LNCAP (cell line): ENCODE measurements around the gene SEMA6A.

Experiments used
- CTCF ChIP-seq: fragments of 450-650 bp; IDR thresholded peaks from 2 replicates; pipeline ENCODE4 v1.5.1; 2017; ENCODE audit warnings: mild to moderate bottlenecking

Gene SEMA6A

GRCh38 chr5:116557669-116558271 lies 16.9 kb downstream of the SEMA6A start:
- TF ChIP-seq CTCF, result peak; percentile 69

- no peak for TF ChIP-seq CTCF
These were observed 19.9 kb downstream of the SEMA6A start for GRCh38 chr5:116554764-116555163.

GRCh38 chr5:116553366-116553765 lies 21.3 kb downstream of the SEMA6A start:
- no peak for TF ChIP-seq CTCF

GRCh38 chr5:116550082-116550481 lies 24.5 kb downstream of the SEMA6A start:
- no peak for TF ChIP-seq CTCF

- no peak for TF ChIP-seq CTCF
These were observed 27.9 kb downstream of the SEMA6A start for GRCh38 chr5:116546743-116547124.

GRCh38 chr5:116546033-116546742 lies 28.4 kb downstream of the SEMA6A start:
- no peak for TF ChIP-seq CTCF

GRCh38 chr5:116544531-116545241 lies 29.9 kb downstream of the SEMA6A start:
- TF ChIP-seq CTCF, result no peak
